ENCODE measurements around the gene SYT13.
A peak's percentile ranks its signal among the peaks of the same experiment; 100 is the strongest.

GRCh38 chr11:45233804-45234170, 52.4 kb downstream of the SYT13 start:
- peak; percentile 58 for TF ChIP-seq CTCF (conservative IDR thresholded peaks at IDR 0.05)
- no peak for TF ChIP-seq ZFX (IDR thresholded peaks at IDR 0.05)
